Upper lobe of right lung (tissue), 1 donor: ENCODE measurements around the gene SRGAP1. TPM values are rescaled to one million over a fixed set of nuclear protein-coding genes. Genes with fewer than 3 reads are reported as not detected.
A peak's percentile ranks its signal among the peaks of the same experiment; 100 is the strongest.

Source experiments
- ATAC-seq: fragments of 200-7000 bp; cut with Tn5 transposase; one replicate; pipeline ENCODE4 v1.9.1; 2020; ENCODE audit warnings: mild to moderate bottlenecking, moderate library complexity
- DNase-seq: peaks from one replicate; pipeline ENCODE4 v3.0.0-alpha.2; 2020
- H3K27ac ChIP-seq: fragments of 200-600 bp; one replicate; pipeline ENCODE4 v1.8.0; 2022
- H3K27me3 ChIP-seq: fragments of 200-600 bp; one replicate; pipeline ENCODE4 v1.8.0; 2022; ENCODE audit warnings: mild to moderate bottlenecking
- H3K36me3 ChIP-seq: fragments of 200-600 bp; one replicate; pipeline ENCODE4 v1.8.0; 2022
- H3K4me1 ChIP-seq: fragments of 200-600 bp; one replicate; pipeline ENCODE4 v1.8.0; 2022
- H3K4me3 ChIP-seq: fragments of 200-600 bp; one replicate; pipeline ENCODE4 v1.8.0; 2022; ENCODE audit warnings: mild to moderate bottlenecking
- H3K9me3 ChIP-seq: fragments of 200-600 bp; one replicate; pipeline ENCODE4 v1.8.0; 2022
- CTCF ChIP-seq: fragments of 200-600 bp; IDR thresholded peaks from one replicate; pipeline ENCODE4 v1.8.0; 2022; ENCODE audit warnings: antibody characterized with exemption
- intact Hi-C: fragments of 100-400 bp; cut with DNase I; formaldehyde crosslinking; loops from one replicate; pipeline ENCODE4 v1.11.0; 2022
- total RNA-seq: library from RNA; stranded (reverse); fragmentation: NEBNext Ultra II Directional; extraction: Animal tissue kit (Norgen Biotek cat#: 25700); gene quantifications from one replicate; pipeline ENCODE4 v1.2.1, GENCODE V29; 2021
- donor health status: DM: no; HTN: yes; CAD: no; lungs with severe emphysema.

SRGAP1 gene
- total RNA-seq, 1 donor from 2014 or later, result 11.4 TPM

- DNase-seq (no peak), ATAC-seq (no peak)
- Histone ChIP-seq H3K27ac (no peak overlapping the region), H3K27me3 (no peaks in the 10 kb centered on the region), H3K4me3 (no peak overlapping the region), H3K9me3 (no peaks in the 10 kb centered on the region), H3K36me3 (no peaks in the 10 kb centered on the region), H3K4me1 (peaks cover 10% of the 10 kb centered on the region)
- intact Hi-C loops, result no loop called here
- TF ChIP-seq CTCF, result no peak
These were observed 117.0 kb downstream of the SRGAP1 start for GRCh38 chr12:63961543-63961942.

- no peak for TF ChIP-seq CTCF
- Histone ChIP-seq H3K4me3 (no peak overlapping the region), H3K27ac (no peak overlapping the region), H3K4me1 (no peaks in the 10 kb centered on the region), H3K9me3 (no peaks in the 10 kb centered on the region), H3K36me3 (no peaks in the 10 kb centered on the region), H3K27me3 (no peaks in the 10 kb centered on the region)
- intact Hi-C loops, result no loop called here
- ATAC-seq (peak; percentile 69), DNase-seq (no peak)
These were observed 119.4 kb downstream of the SRGAP1 start for GRCh38 chr12:63963868-63964267.

GRCh38 chr12:63964301-63964700 is 119.8 kb downstream of the SRGAP1 start:
- Histone ChIP-seq H3K27ac (no peak overlapping the region), H3K9me3 (no peaks in the 10 kb centered on the region), H3K4me3 (no peak overlapping the region), H3K36me3 (no peaks in the 10 kb centered on the region), H3K27me3 (no peaks in the 10 kb centered on the region), H3K4me1 (no peaks in the 10 kb centered on the region)
- intact Hi-C loops, result no loop called here
- ATAC-seq, result no peak
- no peak for TF ChIP-seq CTCF
- DNase-seq, result no peak

- Histone ChIP-seq H3K27me3 (no peaks in the 10 kb centered on the region), H3K27ac (no peak overlapping the region), H3K9me3 (no peaks in the 10 kb centered on the region), H3K36me3 (no peaks in the 10 kb centered on the region), H3K4me3 (no peak overlapping the region), H3K4me1 (no peaks in the 10 kb centered on the region)
- DNase-seq, result no peak
- intact Hi-C loops, result no loop called here
- TF ChIP-seq CTCF, result no peak
- no peak for ATAC-seq
These were observed 121.6 kb downstream of the SRGAP1 start for GRCh38 chr12:63965936-63966605.

- H3K27ac ChIP-seq, result no peak overlapping the region
- TF ChIP-seq CTCF, result no peak
- no peaks in the 10 kb centered on the region for H3K9me3 ChIP-seq
- no peaks in the 10 kb centered on the region for H3K36me3 ChIP-seq
- no peaks in the 10 kb centered on the region for H3K4me1 ChIP-seq
- H3K4me3 ChIP-seq, result no peak overlapping the region
- H3K27me3 ChIP-seq, result no peaks in the 10 kb centered on the region
- intact Hi-C loops, result no loop called here
- no peak for ATAC-seq
- no peak for DNase-seq
These were observed 122.1 kb downstream of the SRGAP1 start for GRCh38 chr12:63966606-63966975.
